ENCODE measurements around the gene NPHP1.

The NPHP1 gene

GRCh38 chr2:110149330-110150220, 55.2 kb downstream of the NPHP1 start:
- no peaks in the 10 kb centered on the region for H3K27me3 ChIP-seq (ENCODE audit: insufficient read depth, low read length, poor library complexity)
- no peak overlapping the region for H2BK15ac ChIP-seq (replicated peaks; ENCODE audit: low read depth)
- H3K18ac ChIP-seq (ENCODE audit: low read length) = no peak overlapping the region
- no peak for DNase-seq
- H4K5ac ChIP-seq (ENCODE audit: low read length) = no peak overlapping the region
- no CpG with 5 or more reads among the region's 6 CpGs for WGBS (ENCODE audit: extremely low coverage, insufficient coverage, low lambda C conversion rate)
- no peak overlapping the region for H3K23ac ChIP-seq (ENCODE audit: low read length)
- H3K9ac ChIP-seq (ENCODE audit: low read length) = no peak overlapping the region
- H3K79me1 ChIP-seq (ENCODE audit: low read length) = no peaks in the 10 kb centered on the region
- H3K4me2 ChIP-seq (ENCODE audit: low read length) = no peak overlapping the region
- no peak overlapping the region for H3K4ac ChIP-seq (ENCODE audit: low read depth, low read length)
- H3K27ac ChIP-seq (ENCODE audit: low read depth, low read length) = no peak overlapping the region
- no peak overlapping the region for H2AK5ac ChIP-seq (ENCODE audit: low read length)
- no peaks in the 10 kb centered on the region for H3K4me1 ChIP-seq (ENCODE audit: control insufficient read depth, low read depth, low read length)
- no peak overlapping the region for H3K4me3 ChIP-seq (ENCODE audit: low read length)
- H3K36me3 ChIP-seq (ENCODE audit: control insufficient read depth, insufficient read depth, low read length) = no peaks in the 10 kb centered on the region
- H3K79me2 ChIP-seq (ENCODE audit: control insufficient read depth, insufficient read depth, low read length) = no peaks in the 10 kb centered on the region
- H2BK120ac ChIP-seq (ENCODE audit: low read depth, low read length) = no peak overlapping the region
- H2BK5ac ChIP-seq (ENCODE audit: low read length) = no peak overlapping the region
- H3K56ac ChIP-seq (ENCODE audit: low read length) = no peak overlapping the region
- H4K8ac ChIP-seq (ENCODE audit: low read depth, low read length) = no peak overlapping the region

GRCh38 chr2:110146945-110147332, 57.9 kb downstream of the NPHP1 start:
- no peak overlapping the region for H3K18ac ChIP-seq (ENCODE audit: low read length)
- H2BK5ac ChIP-seq (ENCODE audit: low read length) = no peak overlapping the region

GRCh38 chr2:110146183-110146944, 58.4 kb downstream of the NPHP1 start:
- WGBS (ENCODE audit: extremely low coverage, insufficient coverage, low lambda C conversion rate) = no CpG with 5 or more reads among the region's 2 CpGs
- H3K9ac ChIP-seq (ENCODE audit: low read length) = no peak overlapping the region
- H3K4me1 ChIP-seq (ENCODE audit: control insufficient read depth, low read depth, low read length) = peaks cover 2% of the 10 kb centered on the region
- no peak overlapping the region for H2AK5ac ChIP-seq (ENCODE audit: low read length)
- no peaks in the 10 kb centered on the region for H3K36me3 ChIP-seq (ENCODE audit: control insufficient read depth, insufficient read depth, low read length)
- H3K79me2 ChIP-seq (ENCODE audit: control insufficient read depth, insufficient read depth, low read length) = no peaks in the 10 kb centered on the region
- H4K8ac ChIP-seq (ENCODE audit: low read depth, low read length) = no peak overlapping the region
- no peaks in the 10 kb centered on the region for H3K79me1 ChIP-seq (ENCODE audit: low read length)
- no peak overlapping the region for H3K18ac ChIP-seq (ENCODE audit: low read length)
- H3K4me3 ChIP-seq (ENCODE audit: low read length) = no peak overlapping the region
- no peak overlapping the region for H3K4ac ChIP-seq (ENCODE audit: low read depth, low read length)
- H3K27ac ChIP-seq (ENCODE audit: low read depth, low read length) = no peak overlapping the region
- no peak overlapping the region for H2BK5ac ChIP-seq (ENCODE audit: low read length)
- H3K23ac ChIP-seq (ENCODE audit: low read length) = no peak overlapping the region
- H4K5ac ChIP-seq (ENCODE audit: low read length) = no peak overlapping the region
- no peak overlapping the region for H3K4me2 ChIP-seq (ENCODE audit: low read length)
- no peak for DNase-seq
- H3K56ac ChIP-seq (ENCODE audit: low read length) = no peak overlapping the region
- H3K27me3 ChIP-seq (ENCODE audit: insufficient read depth, low read length, poor library complexity) = no peaks in the 10 kb centered on the region
- H2BK15ac ChIP-seq (replicated peaks; ENCODE audit: low read depth) = no peak overlapping the region
- no peak overlapping the region for H2BK120ac ChIP-seq (ENCODE audit: low read depth, low read length)

More at GRCh38 chr2:110146945-110147332, 57.9 kb downstream of the NPHP1 start:
- Histone ChIP-seq H3K27me3 (ENCODE audit: insufficient read depth, low read length, poor library complexity) (no peaks in the 10 kb centered on the region), H3K4me3 (ENCODE audit: low read length) (no peak overlapping the region), H3K4me2 (ENCODE audit: low read length) (no peak overlapping the region), H3K56ac (ENCODE audit: low read length) (no peak overlapping the region), H3K9ac (ENCODE audit: low read length) (no peak overlapping the region), H2BK120ac (ENCODE audit: low read depth, low read length) (no peak overlapping the region), H3K4ac (ENCODE audit: low read depth, low read length) (no peak overlapping the region), H3K23ac (ENCODE audit: low read length) (no peak overlapping the region), H4K5ac (ENCODE audit: low read length) (no peak overlapping the region), H3K4me1 (ENCODE audit: control insufficient read depth, low read depth, low read length) (peaks cover 2% of the 10 kb centered on the region), H3K79me2 (ENCODE audit: control insufficient read depth, insufficient read depth, low read length) (no peaks in the 10 kb centered on the region), H3K79me1 (ENCODE audit: low read length) (no peaks in the 10 kb centered on the region), H2BK15ac (replicated peaks; ENCODE audit: low read depth) (no peak overlapping the region), H3K27ac (ENCODE audit: low read depth, low read length) (no peak overlapping the region), H4K8ac (ENCODE audit: low read depth, low read length) (no peak overlapping the region), H2AK5ac (ENCODE audit: low read length) (no peak overlapping the region), H3K36me3 (ENCODE audit: control insufficient read depth, insufficient read depth, low read length) (no peaks in the 10 kb centered on the region)
- no CpG with 5 or more reads among the region's 2 CpGs for WGBS (ENCODE audit: extremely low coverage, insufficient coverage, low lambda C conversion rate)
- no peak for DNase-seq

GRCh38 chr2:110143982-110144381, 60.8 kb downstream of the NPHP1 start:
- H3K23ac ChIP-seq (ENCODE audit: low read length) = no peak overlapping the region
- no peak overlapping the region for H2AK5ac ChIP-seq (ENCODE audit: low read length)
- no peak overlapping the region for H3K56ac ChIP-seq (ENCODE audit: low read length)
- no peak overlapping the region for H4K8ac ChIP-seq (ENCODE audit: low read depth, low read length)
- H2BK5ac ChIP-seq (ENCODE audit: low read length) = no peak overlapping the region
- no peaks in the 10 kb centered on the region for H3K27me3 ChIP-seq (ENCODE audit: insufficient read depth, low read length, poor library complexity)
- no peak for DNase-seq
- H2BK120ac ChIP-seq (ENCODE audit: low read depth, low read length) = no peak overlapping the region
- peaks cover 2% of the 10 kb centered on the region for H3K4me1 ChIP-seq (ENCODE audit: control insufficient read depth, low read depth, low read length)
- H3K4me3 ChIP-seq (ENCODE audit: low read length) = no peak overlapping the region
- H2BK15ac ChIP-seq (replicated peaks; ENCODE audit: low read depth) = no peak overlapping the region
- no peaks in the 10 kb centered on the region for H3K79me1 ChIP-seq (ENCODE audit: low read length)
- no peak overlapping the region for H3K18ac ChIP-seq (ENCODE audit: low read length)
- no peak overlapping the region for H3K27ac ChIP-seq (ENCODE audit: low read depth, low read length)
- no peak overlapping the region for H4K5ac ChIP-seq (ENCODE audit: low read length)
- H3K4ac ChIP-seq (ENCODE audit: low read depth, low read length) = no peak overlapping the region
- no peak overlapping the region for H3K4me2 ChIP-seq (ENCODE audit: low read length)
- no peaks in the 10 kb centered on the region for H3K36me3 ChIP-seq (ENCODE audit: control insufficient read depth, insufficient read depth, low read length)
- no peaks in the 10 kb centered on the region for H3K79me2 ChIP-seq (ENCODE audit: control insufficient read depth, insufficient read depth, low read length)
- no peak overlapping the region for H3K9ac ChIP-seq (ENCODE audit: low read length)

GRCh38 chr2:110140401-110140800, 64.4 kb downstream of the NPHP1 start:
- no peak overlapping the region for H2BK15ac ChIP-seq (replicated peaks; ENCODE audit: low read depth)
- H3K4ac ChIP-seq (ENCODE audit: low read depth, low read length) = no peak overlapping the region
- H3K23ac ChIP-seq (ENCODE audit: low read length) = no peak overlapping the region
- no peak overlapping the region for H3K9ac ChIP-seq (ENCODE audit: low read length)
- H3K4me3 ChIP-seq (ENCODE audit: low read length) = no peak overlapping the region
- no peaks in the 10 kb centered on the region for H3K79me1 ChIP-seq (ENCODE audit: low read length)
- DNase-seq = no peak
- H3K27me3 ChIP-seq (ENCODE audit: insufficient read depth, low read length, poor library complexity) = no peaks in the 10 kb centered on the region
- no peaks in the 10 kb centered on the region for H3K79me2 ChIP-seq (ENCODE audit: control insufficient read depth, insufficient read depth, low read length)
- WGBS (ENCODE audit: extremely low coverage, insufficient coverage, low lambda C conversion rate) = no CpG with 5 or more reads among the region's 1 CpG
- H2AK5ac ChIP-seq (ENCODE audit: low read length) = no peak overlapping the region
- no peak overlapping the region for H4K5ac ChIP-seq (ENCODE audit: low read length)
- H2BK5ac ChIP-seq (ENCODE audit: low read length) = no peak overlapping the region
- no peak overlapping the region for H2BK120ac ChIP-seq (ENCODE audit: low read depth, low read length)
- no peaks in the 10 kb centered on the region for H3K36me3 ChIP-seq (ENCODE audit: control insufficient read depth, insufficient read depth, low read length)
- peaks cover 2% of the 10 kb centered on the region for H3K4me1 ChIP-seq (ENCODE audit: control insufficient read depth, low read depth, low read length)
- no peak overlapping the region for H3K56ac ChIP-seq (ENCODE audit: low read length)
- H3K18ac ChIP-seq (ENCODE audit: low read length) = no peak overlapping the region
- H4K8ac ChIP-seq (ENCODE audit: low read depth, low read length) = no peak overlapping the region
- H3K27ac ChIP-seq (ENCODE audit: low read depth, low read length) = no peak overlapping the region
- H3K4me2 ChIP-seq (ENCODE audit: low read length) = no peak overlapping the region
